Measurements from ENCODE around the gene ITGAL. TPM values are rescaled to one million over a fixed set of nuclear protein-coding genes. Genes with fewer than 3 reads are reported as not detected.

Gene ITGAL
- total RNA-seq, 2 experiments from 2014 or later = 40.2 to 140 TPM

GRCh38 chr16:30570636-30571444, 98.3 kb downstream of the ITGAL start:
- no TSS peak for BruUV-seq (replicated peaks)
- peak overlapping the region; percentile 79 for H3K4me3 ChIP-seq (ENCODE audit: low read depth, low read length, poor library complexity, severe bottlenecking)
- peaks cover 25% of the 10 kb centered on the region for H3K79me2 ChIP-seq (ENCODE audit: insufficient read depth, low read depth, low read length)
- no peak for TF ChIP-seq EZH2phosphoT487 (IDR thresholded peaks at IDR 0.05; ENCODE audit: borderline replicate concordance, low read depth, low read length)
- TF ChIP-seq CTCF (conservative IDR thresholded peaks at IDR 0.05; ENCODE audit: low read length) = no peak
- DNase-seq (ENCODE audit: low spot score) = no peak
- peaks cover 30% of the 10 kb centered on the region for H3K4me1 ChIP-seq (ENCODE audit: insufficient read depth, low read length, poor library complexity, severe bottlenecking)
- no peaks in the 10 kb centered on the region for H4K20me1 ChIP-seq (ENCODE audit: insufficient read depth, low read length)
- H3K9me2 ChIP-seq (ENCODE audit: insufficient read depth, low read length) = no peaks in the 10 kb centered on the region
- peak overlapping the region; percentile 64 for H2AFZ ChIP-seq (ENCODE audit: low read length)
- H3K9me3 ChIP-seq (ENCODE audit: low read length) = no peaks in the 10 kb centered on the region
- intact Hi-C loops (cut with micrococcal nuclease; ENCODE audit: unreplicated experiment) = no loop called here
- CTCF ChIA-PET (ENCODE audit: unreplicated experiment) = no interaction called here
- peak overlapping the region; percentile 99 for H3K4me2 ChIP-seq (ENCODE audit: low read length)
- POLR2A ChIA-PET = interaction anchor here (0.5 to 3.0 kb wide), 3 partner anchors 13 to 56 kb away, joined by 3 to 31 read pairs (median 5); partner anchors contain the start of gene ZNF764
- no peaks in the 10 kb centered on the region for H3K36me3 ChIP-seq (ENCODE audit: insufficient read depth, low read length)
- H3K27ac ChIP-seq (ENCODE audit: low read depth, low read length, poor library complexity, severe bottlenecking) = peak overlapping the region; percentile 79

GRCh38 chr16:30571445-30572322, 99.1 kb downstream of the ITGAL start, which contains the start of gene ZNF688:
TSS of gene ZNF688 (minus strand) at chr16:30571714. CDS start at chr16:30571629, 85 bp downstream.
- peak within 1 kb of the TSS; percentile 79 for H3K4me3 ChIP-seq (ENCODE audit: low read depth, low read length, poor library complexity, severe bottlenecking)
- POLR2A ChIA-PET = interaction anchor here (0.6 to 3.0 kb wide), 5 partner anchors 14 to 78 kb away, joined by 3 to 31 read pairs (median 5); partner anchors contain the start of gene ZNF764
- peaks cover 30% of the 10 kb centered on the region for H3K4me1 ChIP-seq (ENCODE audit: insufficient read depth, low read length, poor library complexity, severe bottlenecking)
- H3K4me2 ChIP-seq (ENCODE audit: low read length) = peak within 1 kb of the TSS; percentile 99
- H3K36me3 ChIP-seq (ENCODE audit: insufficient read depth, low read length) = no peaks in the 10 kb centered on the region
- H2AFZ ChIP-seq (ENCODE audit: low read length) = peak within 1 kb of the TSS; percentile 64
- no TSS peak for BruUV-seq (replicated peaks)
- no peak for TF ChIP-seq EZH2phosphoT487 (IDR thresholded peaks at IDR 0.05; ENCODE audit: borderline replicate concordance, low read depth, low read length)
- no peak for TF ChIP-seq CTCF (conservative IDR thresholded peaks at IDR 0.05; ENCODE audit: low read length)
- H4K20me1 ChIP-seq (ENCODE audit: insufficient read depth, low read length) = no peaks in the 10 kb centered on the region
- peaks cover 25% of the 10 kb centered on the region for H3K79me2 ChIP-seq (ENCODE audit: insufficient read depth, low read depth, low read length)
- intact Hi-C loops (cut with micrococcal nuclease; ENCODE audit: unreplicated experiment) = loop anchor here (1.0 kb wide), 1 partner anchor 13 kb away; the partner anchor contains the start of gene ZNF764
- peak within 1 kb of the TSS; percentile 79 for H3K27ac ChIP-seq (ENCODE audit: low read depth, low read length, poor library complexity, severe bottlenecking)
- DNase-seq (ENCODE audit: low spot score) = peak; percentile 98
- H3K9me3 ChIP-seq (ENCODE audit: low read length) = no peaks in the 10 kb centered on the region
- H3K9me2 ChIP-seq (ENCODE audit: insufficient read depth, low read length) = no peaks in the 10 kb centered on the region
- CTCF ChIA-PET (ENCODE audit: unreplicated experiment) = interaction anchor here (0.6 to 1.7 kb wide), 5 partner anchors 13 to 83 kb away, joined by 3 to 7 read pairs (median 3); partner anchors contain the start of genes ZNF747 and ZNF764

Small RNAs within 50 kb of the gene (microRNA-seq; reads per million reads assigned to microRNA genes)
- 395 reads per million, percentile 74 among the genes with 10 or more reads in this experiment for gene MIR4518 (ENCODE audit: borderline replicate concordance)

Small RNAs within 50 kb of the gene (small RNA-seq; reads per million reads assigned to genes)
- gene MIR4518 (not detected), gene RF00019 (not detected), gene RNU7-61P (not detected)

Other genes starting within 250 kb of the ITGAL start
- 2.9 and 10.2 TPM in 2 replicates for gene NPIPB13, start 224.3 kb upstream of the ITGAL start, total RNA-seq (2014; rRNA removed; shearing (Covaris generic))
- gene NPIPB13, start 224.3 kb upstream of the ITGAL start, total RNA-seq (2022) = 50.5 and 51.4 TPM in 2 replicates
- gene CD2BP2, start 117.4 kb upstream of the ITGAL start, total RNA-seq (2014; rRNA removed; shearing (Covaris generic)) = 69.2 and 94.7 TPM in 2 replicates
- 87.8 and 111 TPM in 2 replicates for gene CD2BP2, start 117.4 kb upstream of the ITGAL start, total RNA-seq (2022)
- 38.6 and 44.9 TPM in 2 replicates for gene TBC1D10B, start 102.2 kb upstream of the ITGAL start, total RNA-seq (2014; rRNA removed; shearing (Covaris generic))
- gene TBC1D10B, start 102.2 kb upstream of the ITGAL start, total RNA-seq (2022) = 74.8 and 78.6 TPM in 2 replicates
- 3.2 and 3.3 TPM in 2 replicates for gene MYL11, start 97.9 kb upstream of the ITGAL start, total RNA-seq (2014; rRNA removed; shearing (Covaris generic))
- 1.7 and 3.9 TPM in 2 replicates for gene MYL11, start 97.9 kb upstream of the ITGAL start, total RNA-seq (2022)
- 126 and 133 TPM in 2 replicates for gene SEPTIN1, start 90.2 kb upstream of the ITGAL start, total RNA-seq (2014; rRNA removed; shearing (Covaris generic))
- 171 and 181 TPM in 2 replicates for gene SEPTIN1, start 90.2 kb upstream of the ITGAL start, total RNA-seq (2022)
- gene ZNF48, start 77.3 kb upstream of the ITGAL start, total RNA-seq (2014; rRNA removed; shearing (Covaris generic)) = 15.7 and 18.8 TPM in 2 replicates
- gene ZNF48, start 77.3 kb upstream of the ITGAL start, total RNA-seq (2022) = 16.4 and 17.3 TPM in 2 replicates
- gene ZNF771, start 65.1 kb upstream of the ITGAL start, total RNA-seq (2014; rRNA removed; shearing (Covaris generic)) = 6.4 and 11.3 TPM in 2 replicates
- 9.2 and 10.8 TPM in 2 replicates for gene ZNF771, start 65.1 kb upstream of the ITGAL start, total RNA-seq (2022)
- 90.2 and 92.5 TPM in 2 replicates for gene DCTPP1, start 42.7 kb upstream of the ITGAL start, total RNA-seq (2014; rRNA removed; shearing (Covaris generic))
- 80.0 and 93.8 TPM in 2 replicates for gene DCTPP1, start 42.7 kb upstream of the ITGAL start, total RNA-seq (2022)
- gene SEPHS2, start 26.9 kb upstream of the ITGAL start, total RNA-seq (2014; rRNA removed; shearing (Covaris generic)) = 14.4 and 15.3 TPM in 2 replicates
- 59.6 and 64.2 TPM in 2 replicates for gene SEPHS2, start 26.9 kb upstream of the ITGAL start, total RNA-seq (2022)
- 43.4 and 63.7 TPM in 2 replicates for gene ZNF768, start 53.8 kb downstream of the ITGAL start, total RNA-seq (2014; rRNA removed; shearing (Covaris generic))
- gene ZNF768, start 53.8 kb downstream of the ITGAL start, total RNA-seq (2022) = 38.3 and 42.9 TPM in 2 replicates
- gene ZNF747, start 62.1 kb downstream of the ITGAL start, total RNA-seq (2014; rRNA removed; shearing (Covaris generic)) = 15.7 and 22.2 TPM in 2 replicates
- gene ZNF747, start 62.1 kb downstream of the ITGAL start, total RNA-seq (2022) = 17.2 and 20.8 TPM in 2 replicates
- 10.5 and 14.6 TPM in 2 replicates for gene ZNF764, start 85.6 kb downstream of the ITGAL start, total RNA-seq (2014; rRNA removed; shearing (Covaris generic))
- 12.8 and 13.8 TPM in 2 replicates for gene ZNF764, start 85.6 kb downstream of the ITGAL start, total RNA-seq (2022)
- gene ZNF688, start 99.0 kb downstream of the ITGAL start, total RNA-seq (2014; rRNA removed; shearing (Covaris generic)) = 17.5 and 19.8 TPM in 2 replicates
- gene ZNF688, start 99.0 kb downstream of the ITGAL start, total RNA-seq (2022) = 15.0 and 15.3 TPM in 2 replicates
- gene ZNF785, start 113.0 kb downstream of the ITGAL start, total RNA-seq (2014; rRNA removed; shearing (Covaris generic)) = 6.8 and 9.3 TPM in 2 replicates
- 4.1 and 4.6 TPM in 2 replicates for gene ZNF785, start 113.0 kb downstream of the ITGAL start, total RNA-seq (2022)
- 13.1 and 15.0 TPM in 2 replicates for gene ZNF689, start 137.6 kb downstream of the ITGAL start, total RNA-seq (2014; rRNA removed; shearing (Covaris generic))
- gene ZNF689, start 137.6 kb downstream of the ITGAL start, total RNA-seq (2022) = 15.5 and 16.7 TPM in 2 replicates
- 33.2 and 35.2 TPM in 2 replicates for gene PRR14, start 178.2 kb downstream of the ITGAL start, total RNA-seq (2014; rRNA removed; shearing (Covaris generic))
- gene PRR14, start 178.2 kb downstream of the ITGAL start, total RNA-seq (2022) = 75.5 and 81.4 TPM in 2 replicates
- 31.8 and 36.8 TPM in 2 replicates for gene FBRS, start 185.7 kb downstream of the ITGAL start, total RNA-seq (2014; rRNA removed; shearing (Covaris generic))
- 89.8 and 97.5 TPM in 2 replicates for gene FBRS, start 185.7 kb downstream of the ITGAL start, total RNA-seq (2022)
- gene SRCAP, start 226.4 kb downstream of the ITGAL start, total RNA-seq (2014; rRNA removed; shearing (Covaris generic)) = 15.6 and 41.8 TPM in 2 replicates
- gene SRCAP, start 226.4 kb downstream of the ITGAL start, total RNA-seq (2022) = 92.6 and 93.7 TPM in 2 replicates

Data from OCI-LY7 (cell line).